Measurements from ENCODE around the gene USP33.

DNA sequence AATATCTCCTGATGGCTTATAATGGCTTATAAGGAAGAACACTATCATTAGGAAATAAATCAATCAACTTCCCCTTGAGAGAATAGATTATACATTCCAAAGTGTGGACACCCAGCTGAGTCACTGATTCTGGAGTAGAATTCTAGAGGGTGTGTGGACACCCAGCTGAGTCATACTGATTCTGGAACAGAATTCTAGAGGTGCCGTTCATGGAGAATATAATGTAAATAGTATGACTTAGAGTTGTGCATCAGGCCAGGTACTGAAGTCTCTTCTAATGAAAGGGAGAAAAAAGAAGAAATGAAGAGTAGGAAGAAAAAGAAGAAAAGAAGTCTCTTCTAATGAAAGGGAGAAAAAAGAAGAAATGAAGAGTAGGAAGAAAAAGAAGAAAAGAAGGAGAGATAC is 2.4 kb upstream of the USP33 start:
- TF ChIP-seq POLR2A (IDR thresholded peaks at IDR 0.05) (no peak), POLR2AphosphoS5 (IDR thresholded peaks at IDR 0.05) (no peak)
- TF ChIP-seq, protein P1, sequence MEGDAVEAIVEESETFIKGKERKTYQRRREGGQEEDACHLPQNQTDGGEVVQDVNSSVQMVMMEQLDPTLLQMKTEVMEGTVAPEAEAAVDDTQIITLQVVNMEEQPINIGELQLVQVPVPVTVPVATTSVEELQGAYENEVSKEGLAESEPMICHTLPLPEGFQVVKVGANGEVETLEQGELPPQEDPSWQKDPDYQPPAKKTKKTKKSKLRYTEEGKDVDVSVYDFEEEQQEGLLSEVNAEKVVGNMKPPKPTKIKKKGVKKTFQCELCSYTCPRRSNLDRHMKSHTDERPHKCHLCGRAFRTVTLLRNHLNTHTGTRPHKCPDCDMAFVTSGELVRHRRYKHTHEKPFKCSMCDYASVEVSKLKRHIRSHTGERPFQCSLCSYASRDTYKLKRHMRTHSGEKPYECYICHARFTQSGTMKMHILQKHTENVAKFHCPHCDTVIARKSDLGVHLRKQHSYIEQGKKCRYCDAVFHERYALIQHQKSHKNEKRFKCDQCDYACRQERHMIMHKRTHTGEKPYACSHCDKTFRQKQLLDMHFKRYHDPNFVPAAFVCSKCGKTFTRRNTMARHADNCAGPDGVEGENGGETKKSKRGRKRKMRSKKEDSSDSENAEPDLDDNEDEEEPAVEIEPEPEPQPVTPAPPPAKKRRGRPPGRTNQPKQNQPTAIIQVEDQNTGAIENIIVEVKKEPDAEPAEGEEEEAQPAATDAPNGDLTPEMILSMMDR (IDR thresholded peaks at IDR 0.05): no peak
